HUDEP-2 (cell line): ENCODE measurements around the gene DGUOK.

Experiments used
- DNase-seq, 76 experiments: peaks; one replicate each; lab custom pipeline; 2025; ENCODE audit not compliant: unreplicated experiment in 76 of 76; lab: John Stamatoyannopoulos, UW

Gene DGUOK

GRCh38 chr2:73975731-73976130, 49.1 kb downstream of the DGUOK start:
- DNase-seq: no peak

DNA sequence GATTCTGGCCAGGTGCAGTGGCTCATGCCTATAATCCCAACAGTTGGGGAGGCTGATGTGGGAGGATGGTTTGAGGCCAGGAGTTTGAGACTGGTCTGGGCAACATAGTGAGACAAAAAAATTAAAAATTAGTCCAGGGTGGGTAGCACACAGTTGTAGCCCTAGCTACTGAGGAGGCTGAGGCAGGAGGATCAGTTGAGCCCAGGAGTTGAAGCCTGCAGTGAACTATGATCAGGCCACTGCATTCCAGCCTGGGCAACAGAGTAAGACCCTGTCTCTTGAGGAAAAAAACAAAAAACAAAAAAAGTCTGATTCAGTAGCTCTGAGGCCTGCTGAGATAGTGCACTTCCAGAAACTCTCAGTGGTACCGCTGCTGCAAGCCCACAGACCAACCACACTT, 50.1 kb downstream of the DGUOK start:
- DNase-seq: no peak

GRCh38 chr2:73977466-73977865, 50.8 kb downstream of the DGUOK start:
- DNase-seq: no peak

DNA sequence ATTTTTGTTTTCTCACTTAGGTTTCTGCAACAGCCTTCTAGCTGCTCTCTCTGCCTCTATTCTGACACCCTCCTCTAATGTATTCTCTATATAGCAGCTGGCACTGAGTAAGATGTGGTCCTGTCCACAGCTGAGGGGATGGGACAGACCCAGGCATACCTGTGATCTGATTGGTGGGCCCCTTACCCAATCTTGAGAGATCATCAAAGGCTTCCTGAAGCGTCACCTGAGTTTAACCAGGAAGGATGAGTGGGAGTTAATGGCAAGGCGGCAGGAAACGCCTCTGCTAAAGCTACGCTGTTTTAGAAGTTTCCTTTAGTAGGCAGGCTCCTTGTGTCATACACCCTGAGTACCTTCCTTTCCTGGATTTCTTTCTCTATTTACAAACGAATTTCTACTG, 52.3 kb downstream of the DGUOK start:
- peak in 1 of 76 experiments; percentile 8 for DNase-seq

- no peak for DNase-seq
These were observed 53.0 kb downstream of the DGUOK start for GRCh38 chr2:73979686-73980085.

- DNase-seq: peak in 1 of 76 experiments; percentile 6
These were observed 53.9 kb downstream of the DGUOK start for GRCh38 chr2:73980566-73980965.

GRCh38 chr2:73981081-73982001, 54.7 kb downstream of the DGUOK start:
- DNase-seq: peak in 62 of 76 experiments; percentile 17 to 71 (median 52)

DNA sequence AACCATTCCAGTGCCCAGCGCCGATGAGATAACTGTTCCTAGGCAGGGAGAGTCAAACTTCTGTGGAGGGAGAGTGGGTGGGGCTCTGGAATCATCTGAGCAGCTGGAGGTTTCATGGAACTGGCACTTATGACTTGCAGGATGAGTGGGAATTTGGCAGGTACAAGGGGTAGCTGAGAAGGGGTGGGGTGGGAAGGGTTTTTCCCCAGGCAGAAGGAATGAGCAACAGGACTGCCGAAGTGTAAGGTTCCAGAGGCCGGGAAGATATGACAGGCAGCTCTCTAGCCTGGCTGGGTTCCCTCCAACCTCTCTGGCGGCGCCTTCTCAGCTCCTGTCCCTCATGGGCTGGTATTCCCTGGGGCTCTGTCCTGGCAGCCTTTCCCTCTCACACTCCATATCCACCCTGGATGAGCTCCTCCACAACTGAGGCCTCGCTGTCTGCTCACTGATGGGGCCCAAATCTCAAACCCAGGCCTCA, 55.5 kb downstream of the DGUOK start:
- DNase-seq: no peak

DNA sequence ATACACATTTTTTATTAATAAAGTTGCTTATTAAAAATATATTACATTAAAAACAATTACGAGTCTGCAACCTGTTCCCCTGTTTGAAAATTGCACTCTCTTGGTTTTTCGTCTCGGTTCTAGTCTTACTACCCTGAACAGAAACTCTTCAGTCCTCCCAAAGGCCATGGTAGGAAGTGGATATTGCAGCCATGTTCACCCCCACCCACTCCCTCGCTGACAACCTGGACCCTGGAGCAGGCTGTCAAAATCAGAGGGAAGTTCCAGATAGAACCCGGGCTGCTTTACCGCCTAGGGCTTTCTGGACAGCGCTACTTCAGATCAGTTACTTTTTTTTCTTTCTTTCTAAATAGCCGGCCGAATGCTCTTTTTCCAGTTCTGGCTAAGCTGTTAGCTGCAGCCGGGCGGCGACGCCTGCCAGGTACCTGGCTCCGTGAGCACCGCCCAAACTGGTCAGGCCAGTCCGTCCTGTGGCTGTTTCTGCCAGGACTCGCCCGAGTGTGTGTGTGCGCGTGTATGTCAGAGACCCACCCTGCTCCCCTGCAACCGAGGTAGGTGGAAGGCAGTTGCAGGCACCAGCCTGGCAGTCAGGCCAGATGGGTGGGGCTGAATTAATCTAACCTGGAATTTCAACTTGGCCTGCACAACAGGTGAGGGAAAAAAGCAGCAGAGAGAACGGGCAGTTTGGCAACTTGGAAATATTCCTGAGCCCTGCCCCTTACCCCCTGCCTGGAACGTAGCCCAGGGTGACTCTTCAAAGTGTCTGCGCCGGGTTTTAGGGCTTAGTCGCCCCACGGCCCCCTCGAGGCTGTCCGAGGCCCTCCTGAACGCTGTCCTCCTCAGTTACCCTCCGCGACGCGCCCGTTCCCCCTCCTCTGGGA, 56.9 kb downstream of the DGUOK start:
- DNase-seq: peak in 25 of 76 experiments; percentile 12 to 63 (median 33)

- peak in 36 of 76 experiments; percentile 12 to 57 (median 38) for DNase-seq
These were observed 57.7 kb downstream of the DGUOK start, which contains the start of gene TET3 for GRCh38 chr2:73984203-73984921. TSS of gene TET3 (plus strand) at chr2:73984910. CDS start at chr2:73986404, 1,494 bp downstream.

- peak in 18 of 76 experiments; percentile 20 to 61 (median 38) for DNase-seq
These were observed 58.2 kb downstream of the DGUOK start for GRCh38 chr2:73984922-73985307.

- peak in 11 of 76 experiments; percentile 9 to 32 (median 20) for DNase-seq
These were observed 58.8 kb downstream of the DGUOK start for GRCh38 chr2:73985308-73986084.

GRCh38 chr2:73986085-73986681, 59.5 kb downstream of the DGUOK start:
- no peak for DNase-seq

DNA sequence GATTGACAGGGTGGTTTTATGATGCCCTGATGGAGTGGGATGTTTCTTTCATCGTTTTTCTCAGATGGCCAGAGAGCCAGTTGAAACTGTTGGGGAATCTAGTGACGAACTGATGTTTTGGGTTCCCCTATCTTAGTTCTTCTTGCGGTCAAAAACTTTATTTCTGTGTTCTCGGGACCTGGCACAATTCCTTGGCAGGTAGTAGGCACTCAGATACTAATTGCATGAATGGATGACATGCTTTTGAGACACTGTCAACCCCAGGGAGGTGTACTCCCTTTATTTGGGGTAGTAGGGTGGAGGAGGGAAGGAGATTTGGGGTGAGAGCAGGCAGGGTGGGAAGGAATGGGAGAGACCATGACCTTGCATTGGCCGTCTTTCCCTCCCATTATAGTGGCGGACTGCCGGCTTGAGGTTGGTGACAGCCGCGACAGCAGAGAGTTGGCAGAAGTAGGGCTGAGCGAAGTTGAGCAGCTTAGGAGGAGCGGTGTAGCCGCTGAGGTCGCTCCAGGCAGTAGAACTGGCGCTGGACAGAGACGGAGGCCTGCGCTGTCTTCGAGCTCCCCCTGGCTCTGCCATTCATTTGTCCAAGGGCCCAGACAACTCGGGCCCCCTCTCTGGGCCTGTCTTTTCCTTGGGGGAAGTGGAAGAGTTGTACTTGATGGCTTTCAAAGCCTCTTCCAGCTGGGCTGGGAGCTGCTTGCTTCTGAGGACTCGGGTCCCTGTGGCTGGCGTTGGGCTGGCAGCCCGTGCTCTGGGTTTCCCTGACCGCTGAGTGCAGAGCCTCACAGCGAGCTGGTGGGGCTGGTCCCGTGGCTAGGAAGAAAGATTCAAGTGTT, 60.6 kb downstream of the DGUOK start:
- peak in 52 of 76 experiments; percentile 14 to 67 (median 41) for DNase-seq

- DNase-seq: no peak
These were observed 61.4 kb downstream of the DGUOK start for GRCh38 chr2:73987948-73988700.

DNA sequence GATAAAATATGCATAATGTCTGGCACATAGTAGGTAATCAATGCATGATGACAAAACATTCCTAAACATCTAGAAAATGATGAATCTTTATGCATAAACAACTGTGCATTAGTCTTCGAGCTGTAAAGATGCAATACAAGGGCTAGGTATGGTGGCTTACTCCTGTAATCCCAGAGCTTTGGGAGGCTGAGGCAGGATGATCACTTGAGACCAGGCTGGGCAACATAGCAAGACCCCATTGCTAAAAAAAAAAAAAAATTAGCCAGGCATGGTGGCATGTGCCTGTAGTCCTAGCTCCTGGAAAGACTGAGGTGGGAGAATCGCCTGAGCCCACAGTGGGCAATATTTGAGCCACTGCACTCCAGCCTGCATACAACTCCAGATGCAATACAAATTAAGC, 63.3 kb downstream of the DGUOK start:
- no peak for DNase-seq

GRCh38 chr2:73990531-73990930, 63.9 kb downstream of the DGUOK start:
- DNase-seq: no peak

DNA sequence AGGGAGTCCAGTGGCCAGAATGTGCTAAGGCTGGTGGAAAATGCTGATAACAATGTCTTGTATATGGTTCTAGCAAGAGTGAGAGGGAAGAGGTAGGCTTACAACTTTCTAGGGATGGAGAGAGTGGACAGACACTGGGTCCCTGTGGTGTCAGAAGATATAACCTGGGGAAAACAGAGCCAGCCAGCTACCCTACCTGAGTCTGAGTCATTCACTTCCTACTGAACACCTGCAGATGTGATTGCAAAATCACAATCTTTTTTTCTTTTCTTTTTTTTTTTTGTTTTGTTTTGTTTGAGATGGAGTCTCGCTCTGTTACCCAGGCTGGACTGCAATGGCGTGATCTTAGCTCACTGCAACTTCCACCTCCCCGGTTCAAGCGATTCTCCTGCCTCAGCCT, 65.4 kb downstream of the DGUOK start:
- DNase-seq: no peak
